Aorta (tissue), 5 donors: ENCODE data around the gene DHPS. TPM values are rescaled to one million over a fixed set of nuclear protein-coding genes. Genes with fewer than 3 reads are reported as not detected.
"Not testable (repeated sequence)": the region's sequence is repeated elsewhere in the genome, so short reads cannot be mapped to it uniquely, and the experiment has no call there.

Source experiments
- ATAC-seq: fragments of 200-7000 bp; cut with Tn5 transposase; one replicate; pipeline ENCODE4 v1.9.1; 2022; ENCODE audit warnings: moderate library complexity; ENCODE audit not compliant: low FRiP score
- DNase-seq, 2 donors: peaks; one replicate each; pipeline ENCODE4 v3.0.0-alpha.2; 2020
- H3K27ac ChIP-seq, 2 donors: one replicate each; pipeline ENCODE4 v1.5.1; 2013; ENCODE audit warnings: low read length in 2 of 2, mild to moderate bottlenecking in 2 of 2, moderate library complexity in 2 of 2, control low read depth in 1 of 2, inconsistent platforms in 1 of 2, low read depth in 1 of 2
- H3K27me3 ChIP-seq, 2 donors: one replicate each; pipeline ENCODE4 v1.6.1; 2013; ENCODE audit warnings: control low read depth in 1 of 2, low read length in 1 of 2, mild to moderate bottlenecking in 1 of 2, moderate library complexity in 1 of 2; ENCODE audit not compliant: insufficient read depth in 2 of 2, control insufficient read depth in 1 of 2
- H3K36me3 ChIP-seq, 2 donors: one replicate each; pipeline ENCODE4 v1.6.1; 2013; ENCODE audit warnings: control low read depth in 1 of 2, low read length in 1 of 2, mild to moderate bottlenecking in 1 of 2; ENCODE audit not compliant: insufficient read depth in 2 of 2, control insufficient read depth in 1 of 2
- H3K4me1 ChIP-seq, 2 donors: one replicate each; pipeline ENCODE4 v1.6.1; 2013; ENCODE audit warnings: low read length in 2 of 2, control low read depth in 1 of 2, mild to moderate bottlenecking in 1 of 2, moderate library complexity in 1 of 2; ENCODE audit not compliant: insufficient read depth in 2 of 2, control insufficient read depth in 1 of 2
- H3K4me3 ChIP-seq, 2 donors: one replicate each; pipeline ENCODE4 v1.5.1; 2013; ENCODE audit warnings: low read length in 2 of 2, control low read depth in 1 of 2, mild to moderate bottlenecking in 1 of 2
- H3K9me3 ChIP-seq: one replicate; pipeline ENCODE4 v1.6.1; 2013; ENCODE audit warnings: mild to moderate bottlenecking, low read length; ENCODE audit not compliant: control insufficient read depth
- WGBS, 2 donors: extraction: QIAGEN DNeasy Blood & Tissue Kit; methylation state at CpG; one replicate each; pipeline ENCODE4 v1.1.7; 2013; 5-methylcytosine and 5-hydroxymethylcytosine counted together
- intact Hi-C, 2 donors: fragments of 100-400 bp; cut with DNase I; formaldehyde crosslinking; loops; one replicate each; pipeline versions ENCODE4 v1.14.2 to v1.15.0; 2022
- polyA plus RNA-seq, 2 donors: library from polyadenylated mRNA; stranded (reverse); fragments of 200-250 nt; gene quantifications; one replicate each; pipeline ENCODE4 v1.2.3, GENCODE V29; 2013
- total RNA-seq, 2 donors: library from RNA; stranded (reverse); fragmentation: NEBNext Ultra II Directional; extraction: Animal tissue kit (Norgen Biotek cat#: 25700); gene quantifications; one replicate each; pipeline ENCODE4 v1.2.1, GENCODE V29; 2021
- donor health status: healthy with polysubstance abuse.
- donor health status: Bipolar disorder and iron deficiency.
- donor health status: DM: no; HTN: no; CAD: no.
- donor health status: DM: no; HTN: no; CAD: no.
- donor health status: DM: yes; HTN: yes; CAD: no.

DHPS gene
- total and polyA plus RNA-seq, 4 donors: 42.7 to 94.8 (median 62.0) TPM

GRCh38 chr19:12711187-12711586 is 29.5 kb upstream of the DHPS start:
- intact Hi-C loops: no loop called here
- Histone ChIP-seq H3K27me3 (no peaks in the 10 kb centered on the region), H3K36me3 (peaks cover 0 to 8% of the 10 kb centered on the region in 2 donors), H3K9me3 (no peaks in the 10 kb centered on the region), H3K4me1 (no peaks in the 10 kb centered on the region), H3K27ac (no peak overlapping the region), H3K4me3 (no peak overlapping the region)
- 94 to 95% methylated on average over 17 of the region's 17 CpGs for WGBS, 2 donors
- ATAC-seq (no peak), DNase-seq (no peak)

- intact Hi-C loops: no loop called here
- Histone ChIP-seq H3K27ac (no peak overlapping the region), H3K27me3 (no peaks in the 10 kb centered on the region), H3K4me1 (no peaks in the 10 kb centered on the region), H3K36me3 (peaks cover 0 to 10% of the 10 kb centered on the region in 2 donors), H3K4me3 (no peak overlapping the region), H3K9me3 (no peaks in the 10 kb centered on the region)
- WGBS, 2 donors: 91 to 93% methylated on average over 8 of the region's 8 CpGs
- ATAC-seq: no peak
- no peak for DNase-seq
These were observed 27.0 kb upstream of the DHPS start for GRCh38 chr19:12708641-12709040.

GRCh38 chr19:12706332-12706718 is 24.6 kb upstream of the DHPS start:
- H3K9me3 ChIP-seq: no peaks in the 10 kb centered on the region
- H3K36me3 ChIP-seq: peaks cover 0 to 15% of the 10 kb centered on the region in 2 donors
- DNase-seq (no peak), ATAC-seq (no peak)
- H3K27me3 ChIP-seq: no peaks in the 10 kb centered on the region
- no peak overlapping the region for H3K4me3 ChIP-seq
- intact Hi-C loops: no loop called here
- no peaks in the 10 kb centered on the region for H3K4me1 ChIP-seq
- H3K27ac ChIP-seq: no peak overlapping the region
- whole genome bisulfite sequencing, 2 donors: 90 to 93% methylated on average over 12 to 13 of the region's 13 CpGs

GRCh38 chr19:12705654-12706331 is 24.1 kb upstream of the DHPS start:
- intact Hi-C loops: no loop called here
- WGBS, 2 donors: 90 to 96% methylated on average over 29 of the region's 29 CpGs
- H3K36me3 ChIP-seq: peaks cover 0 to 15% of the 10 kb centered on the region in 2 donors
- H3K9me3 ChIP-seq: no peaks in the 10 kb centered on the region
- no peaks in the 10 kb centered on the region for H3K4me1 ChIP-seq
- H3K4me3 ChIP-seq: no peak overlapping the region
- no peaks in the 10 kb centered on the region for H3K27me3 ChIP-seq
- DNase-seq (no peak), ATAC-seq (no peak)
- H3K27ac ChIP-seq: no peak overlapping the region

GRCh38 chr19:12705169-12705568 is 23.5 kb upstream of the DHPS start:
- DNase-seq (no peak), ATAC-seq (no peak)
- no peak overlapping the region for H3K27ac ChIP-seq
- H3K27me3 ChIP-seq: no peaks in the 10 kb centered on the region
- intact Hi-C loops: no loop called here
- H3K9me3 ChIP-seq: no peaks in the 10 kb centered on the region
- no peak overlapping the region for H3K4me3 ChIP-seq
- no peaks in the 10 kb centered on the region for H3K4me1 ChIP-seq
- 90 to 92% methylated on average over 13 of the region's 13 CpGs for WGBS, 2 donors
- H3K36me3 ChIP-seq: peaks cover 0 to 12% of the 10 kb centered on the region in 2 donors

- H3K36me3 ChIP-seq: peaks cover 0 to 12% of the 10 kb centered on the region in 2 donors
- 47 to 51% methylated on average over 9 of the region's 9 CpGs for WGBS, 2 donors
These were observed 21.4 kb upstream of the DHPS start for GRCh38 chr19:12703046-12703445.

GRCh38 chr19:12701596-12702282 is 20.1 kb upstream of the DHPS start:
- Histone ChIP-seq H3K36me3 (peaks cover 0 to 12% of the 10 kb centered on the region in 2 donors), H3K4me1 (no peaks in the 10 kb centered on the region), H3K4me3 (no peak overlapping the region), H3K27me3 (no peaks in the 10 kb centered on the region), H3K27ac (no peak overlapping the region), H3K9me3 (no peaks in the 10 kb centered on the region)
- WGBS, 2 donors: 86 to 87% methylated on average over 33 of the region's 33 CpGs
- intact Hi-C loops: no loop called here
- DNase-seq (no peak), ATAC-seq (no peak)

More at GRCh38 chr19:12703046-12703445, 21.4 kb upstream of the DHPS start:
- intact Hi-C loops: no loop called here
- Histone ChIP-seq H3K4me3 (no peak overlapping the region), H3K27me3 (no peaks in the 10 kb centered on the region), H3K9me3 (no peaks in the 10 kb centered on the region), H3K4me1 (no peaks in the 10 kb centered on the region), H3K27ac (no peak overlapping the region)
- DNase-seq: no peak
- ATAC-seq: no peak

GRCh38 chr19:12698138-12698537 is 16.5 kb upstream of the DHPS start:
- H3K27me3 ChIP-seq: no peaks in the 10 kb centered on the region
- H3K9me3 ChIP-seq: no peaks in the 10 kb centered on the region
- 79 to 81% methylated on average over 6 of the region's 6 CpGs for WGBS, 2 donors
- DNase-seq (no peak), ATAC-seq (no peak)
- no peak overlapping the region for H3K4me3 ChIP-seq
- intact Hi-C loops: no loop called here
- peaks cover 0 to 2% of the 10 kb centered on the region in 2 donors for H3K36me3 ChIP-seq
- H3K4me1 ChIP-seq: no peaks in the 10 kb centered on the region
- H3K27ac ChIP-seq: no peak overlapping the region

- H3K27ac ChIP-seq, H3K9me3 ChIP-seq, H3K4me1 ChIP-seq, H3K36me3 ChIP-seq, intact Hi-C loops, H3K4me3 ChIP-seq, ATAC-seq, H3K27me3 ChIP-seq, DNase-seq: not testable (repeated sequence)
- 96 to 97% methylated on average over 22 of the region's 22 CpGs for WGBS, 2 donors
These were observed 15.7 kb upstream of the DHPS start for GRCh38 chr19:12697425-12697824.
